ENCODE results near the gene AUTS2. TPM values are rescaled to one million over a fixed set of nuclear protein-coding genes. Genes with fewer than 3 reads are reported as not detected.

AUTS2 gene
- total RNA-seq, 1 experiment from 2014 or later = 256 TPM

- H2BK5ac ChIP-seq (ENCODE audit: insufficient read length, low read length) = no peak overlapping the region
- H3K9me3 ChIP-seq (ENCODE audit: control insufficient read depth, low read depth, low read length) = no peaks in the 10 kb centered on the region
- no peak overlapping the region for H3K23ac ChIP-seq (ENCODE audit: insufficient read length, low read depth, low read length)
- no peak overlapping the region for H4K8ac ChIP-seq (replicated peaks; ENCODE audit: insufficient read length, low read depth, low read length)
- H2AFZ ChIP-seq (ENCODE audit: low read length) = no peak overlapping the region
- WGBS (ENCODE audit: extremely low coverage, insufficient read length, low lambda C conversion rate) = no CpG with 5 or more reads among the region's 4 CpGs
- H3K4me2 ChIP-seq (ENCODE audit: insufficient read depth, insufficient read length, low read length) = no peak overlapping the region
- Mint-ChIP-seq H3K27ac (no peak overlapping the region), H3K4me3 (no peak overlapping the region), H3K9me3 (no peaks in the 10 kb centered on the region), H3K4me1 (peaks cover 10 to 19% of the 10 kb centered on the region in 2 experiments; a peak in 3 of 4 replicates), H3K36me3 (ENCODE audit: insufficient read depth in 1 of 3, low read depth in 3 of 3) (no peaks in the 10 kb centered on the region), H3K27me3 (ENCODE audit: low read depth) (peaks cover 6% of the 10 kb centered on the region)
- no peak overlapping the region for H2AK5ac ChIP-seq (ENCODE audit: insufficient read length, low read length)
- H3K4ac ChIP-seq (ENCODE audit: low read depth, low read length) = no peak overlapping the region
- H3K23me2 ChIP-seq (ENCODE audit: insufficient read length, low read depth, low read length, poor library complexity, severe bottlenecking) = peaks cover 2% of the 10 kb centered on the region
- no peaks in the 10 kb centered on the region for H4K20me1 ChIP-seq (ENCODE audit: control insufficient read depth, insufficient read depth, insufficient read length)
- no peaks in the 10 kb centered on the region for H3K27me3 ChIP-seq (ENCODE audit: insufficient read depth, low read length)
- no peak overlapping the region for H3K14ac ChIP-seq (ENCODE audit: insufficient read depth, low read length)
- no peak overlapping the region for H2BK120ac ChIP-seq (ENCODE audit: low read depth, low read length, poor library complexity, severe bottlenecking)
- H3K56ac ChIP-seq (ENCODE audit: insufficient read length, low read depth, low read length) = no peak overlapping the region
- no peak overlapping the region for H4K5ac ChIP-seq (ENCODE audit: insufficient read length, low read depth, low read length)
- H3K4me1 ChIP-seq (ENCODE audit: insufficient read depth, low read length) = no peaks in the 10 kb centered on the region; the same call in 1 of the 2 replicates
- no peak for TF ChIP-seq CTCF (conservative IDR thresholded peaks at IDR 0.05)
- no peaks in the 10 kb centered on the region for H3K79me1 ChIP-seq (ENCODE audit: insufficient read depth, low read depth, low read length, poor library complexity, severe bottlenecking)
- no peak overlapping the region for H2BK12ac ChIP-seq (ENCODE audit: insufficient read length, low read depth, low read length)
- DNase-seq = no peak
- H3K27ac ChIP-seq (ENCODE audit: insufficient read length, low read depth, low read length) = no peak overlapping the region
- no peak overlapping the region for H3T11ph ChIP-seq (ENCODE audit: low read length)
- H3K18ac ChIP-seq (ENCODE audit: insufficient read length, low read depth, low read length) = no peak overlapping the region
- H3K9ac ChIP-seq (ENCODE audit: extremely low read depth, insufficient read length, low read length) = no peak overlapping the region
- H4K91ac ChIP-seq (ENCODE audit: insufficient read length, low read depth, low read length) = no peak overlapping the region
- H2BK20ac ChIP-seq (ENCODE audit: low read depth, low read length, poor library complexity, severe bottlenecking) = no peak overlapping the region
- no peak overlapping the region for H2BK15ac ChIP-seq (ENCODE audit: low read depth, low read length)
- H3K79me2 ChIP-seq (ENCODE audit: insufficient read depth, low read length) = no peaks in the 10 kb centered on the region
These were observed 971.1 kb downstream of the AUTS2 start for GRCh38 chr7:70569335-70569819.

All from H9 (cell line).